ENCODE results near the gene DKC1.

DKC1 gene

DNA sequence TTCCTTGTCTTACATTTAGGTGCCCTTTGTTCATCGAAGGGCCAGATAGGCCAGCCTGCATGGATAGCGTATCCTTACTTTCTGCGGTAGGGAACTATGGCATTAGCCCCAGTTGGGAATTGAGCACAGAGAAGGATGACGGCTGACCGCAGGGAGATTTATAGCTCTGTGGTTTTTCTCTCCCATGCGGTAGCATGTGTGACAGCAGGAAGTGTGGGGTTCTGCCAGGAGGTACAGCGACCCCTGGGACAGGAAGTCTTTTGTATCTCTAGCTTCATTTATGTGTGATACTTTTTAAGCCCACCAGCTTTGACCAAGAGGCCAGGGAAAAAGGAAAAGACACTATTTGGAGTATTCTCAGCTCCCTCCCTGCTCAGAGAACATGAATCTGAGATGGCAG lies 44.8 kb upstream of the DKC1 start:
- TF ChIP-seq RARB (CRISPR knock-in tag; IDR thresholded peaks at IDR 0.05) (no peak), ZNF70 (CRISPR knock-in tag; IDR thresholded peaks at IDR 0.05) (no peak), ZNF8 (CRISPR knock-in tag; IDR thresholded peaks at IDR 0.05) (no peak), ZFP3 (CRISPR knock-in tag; IDR thresholded peaks at IDR 0.05) (no peak), TOX (CRISPR knock-in tag; IDR thresholded peaks at IDR 0.05; ENCODE audit: borderline replicate concordance) (no peak)
- TF ChIP-seq, protein P1, sequence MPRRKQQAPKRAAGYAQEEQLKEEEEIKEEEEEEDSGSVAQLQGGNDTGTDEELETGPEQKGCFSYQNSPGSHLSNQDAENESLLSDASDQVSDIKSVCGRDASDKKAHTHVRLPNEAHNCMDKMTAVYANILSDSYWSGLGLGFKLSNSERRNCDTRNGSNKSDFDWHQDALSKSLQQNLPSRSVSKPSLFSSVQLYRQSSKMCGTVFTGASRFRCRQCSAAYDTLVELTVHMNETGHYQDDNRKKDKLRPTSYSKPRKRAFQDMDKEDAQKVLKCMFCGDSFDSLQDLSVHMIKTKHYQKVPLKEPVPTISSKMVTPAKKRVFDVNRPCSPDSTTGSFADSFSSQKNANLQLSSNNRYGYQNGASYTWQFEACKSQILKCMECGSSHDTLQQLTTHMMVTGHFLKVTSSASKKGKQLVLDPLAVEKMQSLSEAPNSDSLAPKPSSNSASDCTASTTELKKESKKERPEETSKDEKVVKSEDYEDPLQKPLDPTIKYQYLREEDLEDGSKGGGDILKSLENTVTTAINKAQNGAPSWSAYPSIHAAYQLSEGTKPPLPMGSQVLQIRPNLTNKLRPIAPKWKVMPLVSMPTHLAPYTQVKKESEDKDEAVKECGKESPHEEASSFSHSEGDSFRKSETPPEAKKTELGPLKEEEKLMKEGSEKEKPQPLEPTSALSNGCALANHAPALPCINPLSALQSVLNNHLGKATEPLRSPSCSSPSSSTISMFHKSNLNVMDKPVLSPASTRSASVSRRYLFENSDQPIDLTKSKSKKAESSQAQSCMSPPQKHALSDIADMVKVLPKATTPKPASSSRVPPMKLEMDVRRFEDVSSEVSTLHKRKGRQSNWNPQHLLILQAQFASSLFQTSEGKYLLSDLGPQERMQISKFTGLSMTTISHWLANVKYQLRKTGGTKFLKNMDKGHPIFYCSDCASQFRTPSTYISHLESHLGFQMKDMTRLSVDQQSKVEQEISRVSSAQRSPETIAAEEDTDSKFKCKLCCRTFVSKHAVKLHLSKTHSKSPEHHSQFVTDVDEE (CRISPR knock-in tag; IDR thresholded peaks at IDR 0.05): no peak
- ATAC-seq: peak; percentile 42

DNA sequence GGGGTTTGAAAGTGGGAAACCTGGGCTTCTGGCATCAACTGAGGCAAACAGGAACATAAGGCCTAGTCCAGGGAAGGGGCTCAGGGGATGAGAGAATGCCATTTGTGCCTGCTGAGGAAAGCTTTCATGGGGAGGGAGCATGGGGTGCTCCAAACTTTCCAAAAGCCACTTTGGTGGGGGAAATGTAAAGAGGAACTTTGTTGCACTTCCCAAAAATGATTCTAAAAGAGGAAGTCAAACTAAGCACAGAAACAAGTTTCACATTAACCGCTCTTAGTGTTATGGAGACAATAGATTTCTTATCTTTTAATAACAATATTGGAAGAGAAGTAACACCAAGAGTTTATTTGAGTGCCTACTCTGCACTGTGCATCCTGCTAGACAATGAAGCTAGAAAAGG lies 44.0 kb upstream of the DKC1 start:
- no peak for ATAC-seq
- TF ChIP-seq CSDC2 (CRISPR knock-in tag; IDR thresholded peaks at IDR 0.05): no peak
- TF ChIP-seq ISL1 (CRISPR knock-in tag; IDR thresholded peaks at IDR 0.05): no peak
- no peak for TF ChIP-seq ZFP30 (CRISPR knock-in tag; IDR thresholded peaks at IDR 0.05)
- no peak for TF ChIP-seq PPARA (CRISPR knock-in tag; IDR thresholded peaks at IDR 0.05; ENCODE audit: borderline replicate concordance)
- TF ChIP-seq TOX (CRISPR knock-in tag; IDR thresholded peaks at IDR 0.05; ENCODE audit: borderline replicate concordance): no peak
- TF ChIP-seq ZNF70 (CRISPR knock-in tag; IDR thresholded peaks at IDR 0.05): no peak
- TF ChIP-seq RARB (CRISPR knock-in tag; IDR thresholded peaks at IDR 0.05): no peak
- TF ChIP-seq SNAI2 (CRISPR knock-in tag; IDR thresholded peaks at IDR 0.05): no peak
- TF ChIP-seq ARNTL (CRISPR knock-in tag; IDR thresholded peaks at IDR 0.05; ENCODE audit: borderline replicate concordance, low read depth): no peak
- TF ChIP-seq ZNF8 (CRISPR knock-in tag; IDR thresholded peaks at IDR 0.05): no peak
- TF ChIP-seq ZFP3 (CRISPR knock-in tag; IDR thresholded peaks at IDR 0.05): no peak
- no peak for TF ChIP-seq PATZ1 (CRISPR knock-in tag; IDR thresholded peaks at IDR 0.05; ENCODE audit: borderline replicate concordance)
- TF ChIP-seq CREB5 (CRISPR knock-in tag; IDR thresholded peaks at IDR 0.05; ENCODE audit: low read depth): no peak
- TF ChIP-seq TCF4 (CRISPR knock-in tag; IDR thresholded peaks at IDR 0.05; ENCODE audit: borderline replicate concordance): no peak
- no peak for TF ChIP-seq GLIS3 (CRISPR knock-in tag; IDR thresholded peaks at IDR 0.05)
- TF ChIP-seq ESRRG (CRISPR knock-in tag; IDR thresholded peaks at IDR 0.05): no peak
- TF ChIP-seq ZNF565 (CRISPR knock-in tag; conservative IDR thresholded peaks at IDR 0.05; ENCODE audit: low read depth): no peak

DNA sequence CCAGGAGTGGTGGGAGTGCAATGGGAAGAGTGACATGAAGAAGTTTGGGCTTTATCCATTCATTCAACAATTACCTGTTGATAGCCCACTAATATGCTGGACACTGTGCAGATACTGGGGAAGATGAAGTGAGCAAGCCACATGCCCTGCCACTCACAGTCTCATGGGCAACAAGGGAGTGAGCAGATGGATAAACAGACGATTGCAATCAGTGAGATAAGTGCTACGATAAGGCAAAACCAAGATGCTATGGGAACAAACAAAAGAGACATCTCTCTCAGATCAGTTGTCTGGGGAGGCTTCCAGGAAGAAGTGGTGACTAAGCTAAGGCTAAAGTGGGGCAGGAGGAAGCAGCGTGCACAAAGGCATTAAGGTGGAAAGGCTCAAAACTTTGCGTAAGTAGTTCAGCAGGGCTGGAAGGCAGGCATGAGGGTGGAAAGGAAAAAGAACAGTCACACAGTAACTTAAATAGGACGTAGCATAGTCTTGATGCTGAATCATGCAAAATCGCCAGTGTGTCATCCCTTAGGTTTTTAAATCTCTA lies 43.5 kb upstream of the DKC1 start:
- TF ChIP-seq PATZ1 (CRISPR knock-in tag; IDR thresholded peaks at IDR 0.05; ENCODE audit: borderline replicate concordance) (no peak), ESRRG (CRISPR knock-in tag; IDR thresholded peaks at IDR 0.05) (no peak), ZNF8 (CRISPR knock-in tag; IDR thresholded peaks at IDR 0.05) (no peak), OSR1 (CRISPR knock-in tag; IDR thresholded peaks at IDR 0.05) (no peak), ZNF70 (CRISPR knock-in tag; IDR thresholded peaks at IDR 0.05) (no peak), CREB5 (CRISPR knock-in tag; IDR thresholded peaks at IDR 0.05; ENCODE audit: low read depth) (no peak), ZC3H10 (CRISPR knock-in tag; IDR thresholded peaks at IDR 0.05) (no peak), PPARA (CRISPR knock-in tag; IDR thresholded peaks at IDR 0.05; ENCODE audit: borderline replicate concordance) (no peak), TOX (CRISPR knock-in tag; IDR thresholded peaks at IDR 0.05; ENCODE audit: borderline replicate concordance) (no peak), CSRNP3 (CRISPR knock-in tag; IDR thresholded peaks at IDR 0.05) (no peak), SNAI2 (CRISPR knock-in tag; IDR thresholded peaks at IDR 0.05) (no peak), GLIS3 (CRISPR knock-in tag; IDR thresholded peaks at IDR 0.05) (no peak)
- ATAC-seq: peak; percentile 68
